PFSK-1 (cell line): ENCODE results near the gene STK39.

ENCODE experiments used
- POLR2AphosphoS5 ChIP-seq: IDR thresholded peaks from 2 replicates; pipeline ENCODE4 v1.6.1; 2012; ENCODE audit warnings: low read depth, mild to moderate bottlenecking, control low read depth, low read length, moderate library complexity
- TAF1 ChIP-seq: IDR thresholded peaks from 2 replicates; pipeline ENCODE4 v1.6.1; 2012; ENCODE audit warnings: low read length, control low read depth, borderline replicate concordance; ENCODE audit not compliant: insufficient read depth

GRCh38 chr2:167980439-167980838 is 267.0 kb downstream of the STK39 start:
- no peak for TF ChIP-seq TAF1
- no peak for TF ChIP-seq POLR2AphosphoS5
